ENCODE results near the gene MED16. TPM values are rescaled to one million over a fixed set of nuclear protein-coding genes. Genes with fewer than 3 reads are reported as not detected.
A peak's percentile ranks its signal among the peaks of the same experiment; 100 is the strongest.

The MED16 gene
- total and polyA plus RNA-seq, 2 of the 13 experiments (the other 11 are each of a cell fraction or from before 2014, with no cell fraction given), result 13.3 to 14.8 TPM

DNA sequence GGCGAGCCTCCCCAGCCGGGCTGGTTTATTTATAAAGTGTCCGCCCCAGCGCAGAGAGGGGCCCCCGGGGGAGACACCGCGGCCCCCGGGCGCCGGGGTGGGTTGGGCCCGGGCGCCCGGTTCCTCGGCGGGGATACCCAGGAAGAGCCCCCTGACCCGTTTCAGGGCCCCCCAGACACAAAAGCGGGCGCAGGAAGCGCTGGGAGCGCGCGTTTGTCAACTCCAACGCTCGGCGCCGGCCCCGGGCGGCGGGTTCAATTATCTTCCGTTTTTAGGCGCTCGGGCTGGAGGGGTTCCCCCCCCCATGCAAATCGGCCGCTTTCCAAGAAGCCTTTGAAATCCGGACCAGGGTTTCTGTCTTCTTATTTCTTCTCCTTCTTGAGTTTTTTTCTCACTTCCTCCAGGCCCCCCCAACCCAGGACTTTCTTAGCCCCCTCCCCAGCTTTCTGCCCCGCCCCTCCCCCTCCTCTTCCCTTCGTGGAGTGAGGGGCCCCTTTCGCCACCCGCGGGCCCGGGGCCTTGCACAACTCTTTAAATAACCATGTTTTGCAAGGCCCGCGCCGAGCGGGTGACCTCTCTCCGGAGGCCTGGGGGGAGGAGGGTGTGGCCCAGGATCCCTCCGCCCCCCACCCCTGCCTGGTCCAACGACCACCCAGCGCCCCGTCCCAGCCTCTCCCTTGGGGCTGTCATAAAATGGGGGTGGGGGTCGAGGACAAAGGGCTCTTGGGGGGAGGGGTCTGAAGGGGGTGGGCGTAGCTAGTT, 33.8 kb upstream of the MED16 start (continued):
- TF ChIP-seq IKZF5 (CRISPR knock-in tag; IDR thresholded peaks at IDR 0.05) (no peak), XRCC5 (optimal IDR thresholded peaks at IDR 0.05; ENCODE audit: low read length) (no peak), TCF7L2 (IDR thresholded peaks at IDR 0.05; ENCODE audit: low read depth, low read length) (no peak), ZNF33B (CRISPR knock-in tag; IDR thresholded peaks at IDR 0.05) (no peak), KLF16 (CRISPR knock-in tag; IDR thresholded peaks at IDR 0.05) (peak in 1 of 2 experiments; percentile 51; a peak in 1 of 4 replicates), ZNF441 (CRISPR knock-in tag; IDR thresholded peaks at IDR 0.05; ENCODE audit: borderline replicate concordance) (no peak), THAP8 (CRISPR knock-in tag; IDR thresholded peaks at IDR 0.05; ENCODE audit: borderline replicate concordance) (no peak), ZNF672 (CRISPR knock-in tag; IDR thresholded peaks at IDR 0.05) (no peak), HCFC1 (IDR thresholded peaks at IDR 0.05; ENCODE audit: low read depth, low read length) (no peak), SETDB1 (CRISPR knock-in tag; IDR thresholded peaks at IDR 0.05; ENCODE audit: borderline replicate concordance) (no peak), ZBTB46 (CRISPR knock-in tag; IDR thresholded peaks at IDR 0.05; ENCODE audit: borderline replicate concordance) (no peak), NONO (IDR thresholded peaks at IDR 0.05) (no peak), NONO (CRISPR knock-in tag; conservative IDR thresholded peaks at IDR 0.05) (0 out of 2 replicates have a peak, but pooled peaks have one; percentile 38), CREM (IDR thresholded peaks at IDR 0.05) (peak; percentile 34; the same call in 1 of the 2 replicates), CREM (CRISPR knock-in tag; IDR thresholded peaks at IDR 0.05) (no peak), ZMAT3 (CRISPR knock-in tag; conservative IDR thresholded peaks at IDR 0.05) (no peak), TSC22D2 (CRISPR knock-in tag; IDR thresholded peaks at IDR 0.05; ENCODE audit: borderline replicate concordance) (no peak), ZNF17 (CRISPR knock-in tag; IDR thresholded peaks at IDR 0.05) (no peak), CEBPB (IDR thresholded peaks at IDR 0.05; ENCODE audit: borderline replicate concordance, low read depth, low read length) (peak; percentile 93), ZNF615 (CRISPR knock-in tag; IDR thresholded peaks at IDR 0.05; ENCODE audit: borderline replicate concordance) (no peak)
- TF ChIP-seq, protein P1, sequence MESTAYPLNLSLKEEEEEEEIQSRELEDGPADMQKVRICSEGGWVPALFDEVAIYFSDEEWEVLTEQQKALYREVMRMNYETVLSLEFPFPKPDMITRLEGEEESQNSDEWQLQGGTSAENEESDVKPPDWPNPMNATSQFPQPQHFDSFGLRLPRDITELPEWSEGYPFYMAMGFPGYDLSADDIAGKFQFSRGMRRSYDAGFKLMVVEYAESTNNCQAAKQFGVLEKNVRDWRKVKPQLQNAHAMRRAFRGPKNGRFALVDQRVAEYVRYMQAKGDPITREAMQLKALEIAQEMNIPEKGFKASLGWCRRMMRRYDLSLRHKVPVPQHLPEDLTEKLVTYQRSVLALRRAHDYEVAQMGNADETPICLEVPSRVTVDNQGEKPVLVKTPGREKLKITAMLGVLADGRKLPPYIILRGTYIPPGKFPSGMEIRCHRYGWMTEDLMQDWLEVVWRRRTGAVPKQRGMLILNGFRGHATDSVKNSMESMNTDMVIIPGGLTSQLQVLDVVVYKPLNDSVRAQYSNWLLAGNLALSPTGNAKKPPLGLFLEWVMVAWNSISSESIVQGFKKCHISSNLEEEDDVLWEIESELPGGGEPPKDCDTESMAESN (CRISPR knock-in tag; conservative IDR thresholded peaks at IDR 0.05), result peak; percentile 43; the same call in 1 of the 2 replicates
- TF ChIP-seq, protein P2, sequence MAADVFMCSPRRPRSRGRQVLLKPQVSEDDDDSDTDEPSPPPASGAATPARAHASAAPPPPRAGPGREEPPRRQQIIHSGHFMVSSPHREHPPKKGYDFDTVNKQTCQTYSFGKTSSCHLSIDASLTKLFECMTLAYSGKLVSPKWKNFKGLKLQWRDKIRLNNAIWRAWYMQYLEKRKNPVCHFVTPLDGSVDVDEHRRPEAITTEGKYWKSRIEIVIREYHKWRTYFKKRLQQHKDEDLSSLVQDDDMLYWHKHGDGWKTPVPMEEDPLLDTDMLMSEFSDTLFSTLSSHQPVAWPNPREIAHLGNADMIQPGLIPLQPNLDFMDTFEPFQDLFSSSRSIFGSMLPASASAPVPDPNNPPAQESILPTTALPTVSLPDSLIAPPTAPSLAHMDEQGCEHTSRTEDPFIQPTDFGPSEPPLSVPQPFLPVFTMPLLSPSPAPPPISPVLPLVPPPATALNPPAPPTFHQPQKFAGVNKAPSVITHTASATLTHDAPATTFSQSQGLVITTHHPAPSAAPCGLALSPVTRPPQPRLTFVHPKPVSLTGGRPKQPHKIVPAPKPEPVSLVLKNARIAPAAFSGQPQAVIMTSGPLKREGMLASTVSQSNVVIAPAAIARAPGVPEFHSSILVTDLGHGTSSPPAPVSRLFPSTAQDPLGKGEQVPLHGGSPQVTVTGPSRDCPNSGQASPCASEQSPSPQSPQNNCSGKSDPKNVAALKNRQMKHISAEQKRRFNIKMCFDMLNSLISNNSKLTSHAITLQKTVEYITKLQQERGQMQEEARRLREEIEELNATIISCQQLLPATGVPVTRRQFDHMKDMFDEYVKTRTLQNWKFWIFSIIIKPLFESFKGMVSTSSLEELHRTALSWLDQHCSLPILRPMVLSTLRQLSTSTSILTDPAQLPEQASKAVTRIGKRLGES (CRISPR knock-in tag; IDR thresholded peaks at IDR 0.05; ENCODE audit: borderline replicate concordance), result no peak
